Stimulated activated CD4-positive, alpha-beta T cell treated with anti-CD3 and anti-CD28 coated beads, Interleukin-4, amount 100 ng/mL, for 24 hours (primary cell): ENCODE results near the gene GPD2.

Source experiments
- DNase-seq: peaks from one replicate; pipeline ENCODE4 v3.0.0-alpha.2; 2020

Gene GPD2

DNA sequence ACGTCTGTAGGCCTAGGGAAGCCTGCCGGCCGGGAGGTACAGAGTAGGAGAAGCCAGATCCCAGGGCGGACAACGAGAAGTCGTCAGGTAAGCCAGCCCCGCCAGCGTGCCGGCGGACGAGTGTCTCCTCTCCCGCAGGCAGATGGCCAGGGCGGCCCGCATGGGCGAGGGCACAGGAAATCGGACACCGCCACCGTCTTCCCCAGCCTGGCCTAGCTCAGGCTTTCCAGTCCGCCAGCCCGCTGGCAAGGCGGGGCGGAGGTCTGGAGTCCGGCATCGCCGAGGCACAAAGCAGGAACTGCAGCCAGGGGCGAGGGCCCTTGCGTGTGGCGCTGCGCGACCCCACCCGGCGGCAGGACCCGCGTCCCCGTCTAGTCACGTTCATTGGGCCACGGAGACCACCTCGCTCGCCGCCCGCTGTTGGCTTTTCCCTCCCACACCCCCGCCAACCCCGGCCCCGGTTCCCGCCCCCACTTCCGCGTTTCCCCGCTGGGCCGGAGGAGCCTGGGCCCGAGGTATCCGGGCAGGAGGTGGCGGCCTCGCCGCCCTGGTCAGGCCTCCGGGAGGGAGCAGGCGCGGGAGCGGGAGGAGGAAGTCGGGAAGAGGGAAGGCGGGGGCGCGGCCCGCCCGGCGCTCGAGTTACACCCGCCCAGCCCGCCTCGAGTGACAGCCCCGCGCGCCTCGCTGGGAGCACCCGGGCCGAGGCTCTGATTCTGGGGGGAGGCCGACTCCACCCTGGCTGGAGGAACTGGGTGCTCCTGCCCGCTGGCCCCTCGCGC lies at the start of gene GPD2:
TSS of gene GPD2 (plus strand) at position 662 of the 779 bp plus-strand sequence. CDS start 39,727 bp downstream, outside the sequence.
- DNase-seq: peak; percentile 56

DNA sequence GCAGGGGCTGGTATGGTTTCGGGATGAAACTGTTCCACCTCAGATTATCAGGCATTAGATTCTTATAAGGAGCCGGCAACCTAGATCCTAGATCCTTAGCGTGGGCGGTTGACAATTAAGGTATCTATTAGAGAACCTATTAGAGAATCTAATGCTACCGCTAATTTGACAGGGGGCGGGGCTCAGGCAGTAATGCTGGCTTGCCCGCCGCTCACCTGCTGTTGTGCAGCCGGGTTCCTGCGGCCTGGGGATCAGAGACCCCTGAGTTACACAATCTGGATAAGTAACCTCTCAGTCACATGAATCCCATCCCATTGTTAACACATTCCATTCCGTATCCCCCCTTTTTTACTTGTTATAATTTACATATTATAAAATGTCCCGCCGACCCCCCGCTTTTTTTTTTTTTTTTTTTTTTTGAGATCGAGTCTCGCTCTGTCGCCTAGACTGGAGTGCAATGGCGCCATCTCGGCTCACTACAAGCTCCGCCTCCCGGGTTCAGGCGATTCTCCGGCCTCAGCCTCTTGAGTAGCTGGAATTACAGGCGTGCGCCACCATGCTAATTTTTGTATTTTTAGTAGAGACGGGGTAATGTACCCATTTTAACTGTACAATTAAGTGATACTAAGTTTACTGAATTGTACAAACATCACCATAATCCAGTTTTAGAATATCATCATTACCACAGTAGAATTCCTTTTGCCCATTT lies 42.0 kb upstream of the GPD2 start:
- DNase-seq: no peak

DNA sequence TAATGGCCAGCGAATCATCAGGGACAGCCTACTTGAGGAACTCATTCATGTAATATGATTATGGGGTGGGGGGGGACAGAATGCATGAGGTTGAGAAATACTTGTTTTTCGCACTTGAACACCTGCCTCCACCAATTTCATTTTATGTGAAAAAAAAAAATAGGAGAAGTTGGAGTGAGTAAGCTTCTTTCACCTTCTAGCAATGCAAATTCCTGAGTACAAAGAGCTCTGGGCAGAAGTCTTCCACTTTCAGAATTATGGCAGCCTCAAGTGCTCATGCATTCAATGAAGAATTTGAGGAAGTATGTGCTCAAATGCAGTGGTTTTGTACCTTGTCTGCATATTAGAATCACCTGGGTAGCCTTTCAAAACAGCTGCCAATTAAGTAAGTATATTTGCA lies 40.1 kb upstream of the GPD2 start:
- DNase-seq: no peak

- no peak for DNase-seq
Observed at GRCh38 chr2:156397229-156397628, 39.0 kb upstream of the GPD2 start.

GRCh38 chr2:156398176-156398575 lies 38.0 kb upstream of the GPD2 start:
- no peak for DNase-seq

GRCh38 chr2:156399224-156399949 lies 36.8 kb upstream of the GPD2 start:
- no peak for DNase-seq

GRCh38 chr2:156399950-156400705 lies 36.1 kb upstream of the GPD2 start:
- peak; percentile 26 for DNase-seq

DNA sequence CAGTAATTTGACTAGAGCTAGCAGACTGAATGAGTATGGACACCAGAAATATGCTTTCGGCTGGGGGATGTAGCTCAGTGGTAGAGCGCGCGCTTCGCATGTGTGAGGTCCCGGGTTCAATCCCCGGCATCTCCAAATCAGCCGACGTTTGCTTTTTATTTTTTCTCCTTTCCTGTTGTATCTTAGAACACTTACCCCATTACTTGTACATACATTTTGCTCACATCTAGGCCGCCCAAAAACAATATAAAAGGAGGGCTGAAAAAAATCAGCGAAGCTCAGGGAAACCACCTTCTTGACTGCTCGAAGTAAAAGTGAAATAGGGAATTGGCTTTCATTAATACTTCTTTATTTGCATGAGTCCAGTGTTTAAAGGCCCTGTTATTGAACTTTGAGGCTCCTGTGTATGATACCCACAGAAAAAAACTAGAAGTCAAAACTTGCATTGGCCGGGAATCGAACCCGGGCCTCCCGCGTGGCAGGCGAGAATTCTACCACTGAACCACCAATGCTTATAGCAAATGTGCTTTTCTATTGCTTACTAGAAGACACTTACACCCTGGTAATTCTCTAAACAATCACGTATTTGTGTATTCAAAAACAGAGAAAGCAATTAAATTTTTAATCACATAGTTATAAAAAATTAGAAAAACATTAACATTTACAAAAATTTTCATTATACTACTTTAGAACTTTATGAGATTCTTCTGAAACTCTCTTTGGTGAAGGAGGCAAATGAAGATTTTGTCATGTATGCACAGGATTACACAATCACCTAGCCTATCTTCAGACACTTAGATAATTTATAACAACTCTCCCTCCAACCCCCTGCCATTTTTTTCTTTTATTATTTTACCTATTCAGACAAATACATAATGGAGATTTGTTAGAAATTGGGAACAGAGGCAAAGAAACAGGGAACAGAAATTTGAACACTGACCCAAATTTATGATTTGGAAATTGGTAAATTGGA lies 35.2 kb upstream of the GPD2 start:
- peak; percentile 86 for DNase-seq

- no peak for DNase-seq
Observed at GRCh38 chr2:156401861-156402260, 34.3 kb upstream of the GPD2 start.

DNA sequence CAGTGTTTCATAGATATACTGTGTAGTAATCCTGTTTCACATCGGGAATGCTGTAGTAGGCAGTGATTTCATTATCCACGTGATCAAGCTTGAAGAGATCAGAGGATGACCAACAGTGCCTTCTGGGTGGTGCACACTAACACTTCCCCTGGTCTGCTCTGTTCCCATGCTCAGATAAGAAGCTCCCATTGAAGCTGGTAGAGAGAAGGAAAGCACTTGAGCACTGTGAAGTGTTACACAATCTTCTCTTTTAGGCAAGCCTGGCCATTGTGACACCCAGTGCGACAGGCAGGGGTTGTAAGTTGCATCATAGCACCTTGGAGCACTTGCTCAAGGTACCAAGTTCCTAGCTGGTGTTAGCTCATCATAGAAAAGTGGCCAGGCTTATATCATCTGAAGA lies 30.6 kb upstream of the GPD2 start:
- DNase-seq: no peak

GRCh38 chr2:156411835-156412234 lies 24.3 kb upstream of the GPD2 start:
- DNase-seq: no peak

DNA sequence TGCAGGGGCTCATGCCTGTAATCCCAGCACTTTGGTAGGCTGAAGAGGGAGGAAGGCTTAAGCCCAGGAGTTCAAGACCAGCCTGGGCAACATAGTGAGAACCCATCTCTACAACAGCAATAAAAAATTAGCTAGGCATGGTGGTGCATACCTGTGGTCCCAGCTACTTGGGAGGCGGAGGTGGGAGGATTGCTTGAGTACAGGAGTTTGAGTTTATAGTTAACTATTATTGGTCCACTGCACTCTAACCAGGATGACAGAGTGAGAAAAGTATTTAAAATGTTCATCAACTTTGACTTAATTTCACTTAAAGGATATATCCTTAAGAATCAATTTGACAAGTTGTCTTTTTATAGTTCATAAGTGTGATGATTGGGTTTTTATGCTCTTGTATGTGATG lies 14.3 kb upstream of the GPD2 start:
- no peak for DNase-seq

DNA sequence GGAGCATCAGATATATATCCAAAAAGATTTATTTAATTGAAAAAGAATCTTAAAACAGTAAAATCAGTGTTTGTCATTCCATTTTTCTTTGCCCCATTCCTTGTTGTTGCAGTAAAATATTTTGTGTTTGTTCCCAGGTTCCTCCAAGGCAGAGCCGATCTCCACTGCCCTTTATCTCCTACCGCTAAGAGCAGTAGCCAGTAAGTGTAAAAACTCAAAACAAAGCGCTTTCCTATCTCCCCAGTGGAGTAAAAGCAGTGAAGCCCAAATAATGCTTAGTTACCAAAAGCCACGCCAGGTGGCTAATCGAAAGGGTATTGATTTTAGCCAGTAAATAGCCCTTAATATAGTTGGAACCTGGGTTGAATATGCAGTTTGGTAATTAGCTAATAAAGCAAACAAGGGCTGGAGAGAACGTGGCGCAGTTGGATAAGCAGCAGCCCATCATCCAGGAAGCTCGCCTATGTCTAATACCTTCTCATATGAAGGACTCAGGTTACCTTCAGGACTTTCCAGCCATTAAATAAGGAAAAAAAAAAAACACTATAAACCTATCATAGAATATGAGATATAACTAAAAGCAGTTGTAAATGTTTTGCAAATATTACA lies 12.4 kb upstream of the GPD2 start:
- no peak for DNase-seq

DNA sequence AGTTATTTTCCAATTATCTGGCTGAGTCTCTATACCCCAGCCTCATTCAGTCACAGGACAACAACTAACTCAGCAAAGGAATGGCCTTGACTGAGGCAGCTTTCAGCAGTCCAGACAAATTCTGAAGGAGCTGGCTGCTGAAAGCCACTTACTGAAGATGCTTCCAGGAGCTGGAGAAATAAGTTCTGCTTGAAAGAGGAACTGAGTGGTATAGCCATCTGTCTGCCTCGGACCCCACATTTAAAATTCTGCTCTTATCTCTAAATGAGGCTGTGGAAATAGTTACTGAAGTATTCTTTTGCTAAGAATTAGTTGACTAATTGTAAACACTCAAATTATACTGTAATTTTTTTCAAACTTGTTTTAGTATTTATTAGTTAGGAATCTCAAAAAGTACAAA lies 9.1 kb upstream of the GPD2 start:
- no peak for DNase-seq

DNA sequence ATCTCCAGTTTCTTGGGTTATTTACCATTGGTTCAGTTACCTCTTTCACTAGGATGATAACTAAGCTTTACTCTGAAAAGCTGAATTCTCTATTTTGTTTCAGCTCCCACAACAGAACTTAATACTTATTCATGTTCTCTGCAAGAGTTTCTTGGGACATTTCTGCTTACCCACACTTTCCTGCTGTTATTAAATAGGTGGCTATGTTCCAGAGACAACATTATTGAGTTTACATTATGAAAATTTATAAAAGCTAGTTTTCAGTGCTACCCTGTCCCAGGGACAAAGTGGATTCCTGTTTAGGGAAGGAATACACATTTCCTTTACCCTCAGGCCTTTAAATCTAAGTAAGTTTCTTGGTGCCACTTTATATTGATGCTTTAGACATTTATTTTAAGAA lies 7.0 kb upstream of the GPD2 start:
- no peak for DNase-seq

DNA sequence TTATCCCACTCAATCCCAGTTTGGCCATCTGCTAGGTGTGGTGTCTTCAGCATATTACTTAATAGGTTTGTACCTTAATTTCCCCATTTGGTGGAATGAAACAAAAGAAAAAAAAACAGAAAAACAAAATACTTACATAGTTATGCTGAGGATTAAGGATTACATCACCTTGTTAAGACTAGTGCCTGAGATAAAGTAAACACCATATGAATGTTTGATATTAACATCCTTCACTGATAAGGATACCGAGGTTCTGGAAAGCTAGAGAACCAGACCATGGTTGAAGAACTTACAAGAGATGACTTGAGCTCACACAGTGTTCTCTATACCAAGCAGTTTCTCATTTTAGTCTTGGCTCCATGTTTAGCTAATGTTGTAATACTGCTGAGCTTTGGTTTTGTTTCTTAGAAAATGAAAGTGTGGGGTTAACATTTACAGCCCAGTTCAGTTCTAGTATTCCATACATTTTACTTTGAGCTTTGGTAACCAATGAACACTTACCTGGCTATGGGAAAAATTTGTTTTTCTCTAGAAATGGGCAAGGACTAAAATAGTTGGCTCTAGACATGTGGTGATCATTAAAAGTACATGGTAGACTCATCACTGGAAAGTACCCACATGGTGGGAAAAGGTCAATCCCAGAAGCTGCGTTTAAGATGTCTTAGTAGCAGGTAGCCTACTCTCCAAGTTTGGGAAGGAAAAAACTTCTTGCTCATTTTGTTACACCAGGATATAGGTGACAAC lies 5.8 kb upstream of the GPD2 start:
- no peak for DNase-seq

- no peak for DNase-seq
Observed at GRCh38 chr2:156430980-156431358, 5.2 kb upstream of the GPD2 start.

DNA sequence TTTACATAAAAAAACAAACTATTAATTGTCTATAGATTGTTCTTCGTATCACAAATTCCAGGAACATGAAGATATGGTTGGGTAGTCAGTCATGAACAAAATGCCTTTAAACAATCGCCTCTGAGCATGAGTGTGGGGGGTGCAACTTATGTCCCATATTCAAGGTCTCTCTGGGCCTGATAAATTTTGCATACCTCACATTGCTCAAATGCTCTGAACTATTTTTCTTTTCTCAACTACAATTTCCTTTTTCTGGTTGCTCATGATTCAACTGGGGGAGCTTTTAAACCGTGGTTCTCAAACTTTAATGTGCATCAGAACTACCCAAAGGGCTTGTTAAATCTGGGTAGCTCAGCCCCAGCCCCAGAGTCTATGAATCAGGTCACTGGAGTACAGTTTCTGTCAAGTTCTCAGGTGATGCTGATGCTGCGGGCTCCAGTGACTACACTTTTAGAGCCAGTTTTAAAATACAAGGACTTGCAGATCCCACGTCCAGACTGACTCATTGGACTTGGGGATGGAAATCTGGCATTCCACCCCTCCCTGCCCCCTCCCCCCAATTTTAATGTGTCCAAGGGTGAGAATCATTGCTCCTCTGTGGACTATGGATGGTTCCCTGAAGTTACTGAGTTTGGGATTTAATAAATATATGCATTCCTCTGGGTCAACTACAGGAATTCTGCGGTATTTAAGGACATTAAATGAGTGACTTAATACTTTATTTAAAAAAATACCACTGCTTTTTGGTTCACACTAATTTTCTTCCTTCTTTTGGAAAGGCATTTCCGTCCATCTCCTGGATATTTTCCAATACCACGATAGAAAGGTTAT lies 1.5 kb upstream of the GPD2 start:
- peak; percentile 9 for DNase-seq

- DNase-seq: no peak
Observed at GRCh38 chr2:156435396-156435717, 822 bp upstream of the GPD2 start.
